Measurements from ENCODE around the gene AP1G1.

Gene AP1G1

DNA sequence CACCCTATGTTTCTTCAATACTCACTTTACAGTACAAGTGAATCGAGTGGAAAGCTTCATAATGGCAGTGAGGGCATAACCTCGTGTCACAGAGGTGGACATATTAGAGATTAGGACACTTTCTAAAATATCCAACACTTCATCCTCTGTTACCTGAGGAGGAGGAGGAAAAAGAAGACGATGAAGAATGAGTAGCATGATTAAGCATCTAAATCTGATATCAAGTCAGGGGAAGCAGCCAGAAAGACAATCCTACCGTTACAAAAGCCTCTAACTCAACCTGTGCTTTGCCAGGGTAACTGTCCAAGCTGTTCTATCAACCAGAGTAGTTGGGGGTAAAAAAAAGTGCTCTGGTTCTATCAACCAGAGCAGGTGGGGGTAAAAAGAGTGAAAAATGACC lies 60.4 kb downstream of the AP1G1 start:
- no peak for DNase-seq

- no peak for DNase-seq
Observed at GRCh38 chr16:71746442-71747046, 62.1 kb downstream of the AP1G1 start.

GRCh38 chr16:71738855-71739254 lies 69.8 kb downstream of the AP1G1 start:
- no peak for DNase-seq

DNA sequence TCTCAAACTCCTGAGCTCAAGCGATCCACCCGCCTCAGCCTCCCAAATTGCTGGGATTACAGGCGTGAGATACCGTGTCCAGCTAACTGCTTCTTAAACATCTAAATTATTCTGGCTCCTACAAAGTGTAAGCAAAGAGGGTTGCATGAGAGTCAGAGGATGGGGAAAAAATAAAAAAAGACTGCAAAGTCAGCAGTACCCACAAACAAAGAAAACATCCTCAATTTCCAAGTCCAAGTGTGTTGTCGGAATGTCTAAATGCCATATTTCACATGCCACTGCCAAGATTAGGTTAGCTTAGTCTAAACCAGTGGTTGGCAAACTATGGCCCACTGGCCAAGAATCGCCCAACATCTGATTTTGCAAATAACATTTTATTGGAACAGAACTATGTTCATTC lies 71.1 kb downstream of the AP1G1 start:
- DNase-seq = no peak

GRCh38 chr16:71734511-71734910 lies 74.1 kb downstream of the AP1G1 start:
- no peak for DNase-seq

- no peak for DNase-seq
Observed at GRCh38 chr16:71732587-71732986, 76.0 kb downstream of the AP1G1 start.

- DNase-seq = no peak
Observed at GRCh38 chr16:71727551-71728324, 80.9 kb downstream of the AP1G1 start.

- DNase-seq = no peak
Observed at GRCh38 chr16:71726476-71727315, 81.9 kb downstream of the AP1G1 start.

GRCh38 chr16:71724320-71724751 lies 84.3 kb downstream of the AP1G1 start, which contains the start of gene PHLPP2:
PHLPP2 (minus strand) TSS chr16:71724701; CDS start chr16:71714795, 9,906 bp downstream.
- no peak for DNase-seq

DNA sequence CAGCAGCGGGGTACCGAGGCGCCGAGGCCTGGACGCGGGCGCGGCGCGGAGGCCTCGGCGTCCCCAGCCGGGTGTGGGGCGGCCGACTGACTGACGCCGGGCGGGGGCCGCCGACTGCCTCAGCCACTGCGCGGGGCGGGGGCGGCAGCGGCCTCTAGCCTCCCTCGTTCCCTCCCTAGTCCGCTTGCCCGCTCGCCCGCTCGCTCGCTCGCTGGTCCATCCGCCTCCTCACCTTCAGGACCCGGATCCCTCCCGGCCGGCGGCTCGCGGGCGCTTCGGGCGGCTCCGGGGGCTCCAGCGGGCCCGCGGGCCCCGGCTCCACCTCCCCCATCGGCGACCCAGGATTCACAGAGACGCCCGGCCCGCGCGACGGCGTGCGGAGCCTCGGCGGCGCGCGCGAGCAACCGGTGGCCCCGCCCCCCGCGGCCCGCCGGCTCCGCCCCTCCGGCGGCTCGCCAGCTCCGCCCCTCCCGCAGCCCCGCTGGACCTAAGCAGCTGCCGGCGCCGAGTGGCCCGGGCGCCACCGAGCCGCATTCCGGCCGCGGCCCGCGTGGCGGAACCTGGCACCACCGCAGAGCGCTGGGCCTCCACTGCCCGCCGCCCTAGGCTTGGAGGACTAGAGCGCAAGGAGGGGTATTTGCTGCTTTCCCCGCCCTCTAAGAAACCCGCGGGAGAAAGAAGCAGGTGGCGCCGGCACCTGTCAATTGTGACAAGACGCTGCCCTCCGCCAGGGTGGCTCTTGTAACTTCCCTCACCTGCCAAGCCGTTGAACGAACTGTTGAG lies 84.9 kb downstream of the AP1G1 start:
- DNase-seq = peak; percentile 58

GRCh38 chr16:71722801-71723536 lies 85.7 kb downstream of the AP1G1 start:
- peak; percentile 51 for DNase-seq

GRCh38 chr16:71721066-71721740 lies 87.4 kb downstream of the AP1G1 start:
- no peak for DNase-seq

GRCh38 chr16:71712501-71712900 lies 96.1 kb downstream of the AP1G1 start:
- DNase-seq = no peak

- no peak for DNase-seq
Observed at GRCh38 chr16:71711789-71712188, 96.8 kb downstream of the AP1G1 start.

GRCh38 chr16:71709229-71709781 lies 99.3 kb downstream of the AP1G1 start:
- no peak for DNase-seq

GRCh38 chr16:71708696-71709095 lies 99.9 kb downstream of the AP1G1 start:
- no peak for DNase-seq

GRCh38 chr16:71707199-71707598 lies 101.4 kb downstream of the AP1G1 start:
- DNase-seq = no peak

GRCh38 chr16:71706046-71706445 lies 102.6 kb downstream of the AP1G1 start:
- no peak for DNase-seq

DNA sequence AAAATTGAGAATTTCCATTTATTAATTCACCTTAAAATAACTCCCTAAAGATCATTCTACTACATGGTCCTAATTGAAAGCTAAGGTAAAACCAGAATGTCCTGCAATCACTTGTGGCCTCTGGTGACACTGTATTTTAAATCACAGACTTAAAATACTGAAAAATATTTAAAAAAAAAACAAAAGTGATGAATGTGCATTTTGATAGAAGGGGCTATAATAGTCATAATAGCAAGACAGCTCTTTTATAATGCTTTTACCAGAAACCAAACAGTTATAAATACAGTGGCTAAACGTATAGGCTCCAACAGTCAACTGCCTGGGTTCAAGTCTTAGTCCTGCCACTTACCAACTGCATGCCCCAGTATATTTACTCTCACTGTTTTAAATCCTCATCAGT lies 105.3 kb downstream of the AP1G1 start:
- no peak for DNase-seq

GRCh38 chr16:71700831-71701230 lies 107.8 kb downstream of the AP1G1 start:
- DNase-seq = no peak

DNA sequence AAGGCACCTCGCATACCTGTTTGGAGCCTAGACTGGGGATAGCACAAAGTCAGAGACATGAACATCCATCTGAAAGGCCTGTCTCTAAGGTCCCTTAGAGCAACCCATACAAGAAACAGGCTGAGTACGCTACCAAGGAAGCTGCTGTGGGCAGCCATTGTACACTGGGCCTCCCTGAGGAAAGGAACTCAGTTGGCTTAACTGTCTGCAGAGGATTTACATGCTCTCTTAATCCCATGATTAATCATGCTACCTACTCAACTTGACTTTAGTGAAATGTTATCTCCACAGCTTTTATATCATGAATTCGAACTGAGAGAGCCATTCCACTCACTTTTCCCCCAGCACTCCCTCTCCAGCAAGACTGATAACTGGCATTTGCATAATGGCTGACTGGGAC lies 110.1 kb downstream of the AP1G1 start:
- DNase-seq = no peak
